OCI-LY1 (cell line): ENCODE measurements around the gene LRRN3.

Source experiments
- H2AFZ ChIP-seq: fragments of 200-600 bp; sonication (generic), shearing (Covaris generic); 2 replicates; pipeline ENCODE4 v1.6.0; 2014; ENCODE audit warnings: antibody characterized with exemption, mild to moderate bottlenecking, low read length
- H3F3A ChIP-seq: fragments of 200-600 bp; sonication (generic), shearing (Covaris generic); 2 replicates; pipeline ENCODE4 v1.6.0; 2014; ENCODE audit warnings: mild to moderate bottlenecking, antibody characterized with exemption, low read length, moderate library complexity; ENCODE audit not compliant: insufficient read depth
- H3K27ac ChIP-seq: fragments of 200-600 bp; sonication (generic); 2 replicates; pipeline ENCODE4 v1.5.1; 2014; ENCODE audit warnings: low read length, mixed run types, mild to moderate bottlenecking, low read depth; ENCODE audit not compliant: poor library complexity, severe bottlenecking
- H3K27me3 ChIP-seq: fragments of 200-600 bp; sonication (generic); 2 replicates; pipeline ENCODE4 v1.6.0; 2014; ENCODE audit warnings: antibody characterized with exemption, mild to moderate bottlenecking, low read length, moderate library complexity; ENCODE audit not compliant: insufficient read depth
- H3K36me3 ChIP-seq: fragments of 200-600 bp; sonication (generic); 2 replicates; pipeline ENCODE4 v1.6.1; 2014; ENCODE audit warnings: mild to moderate bottlenecking, antibody characterized with exemption, low read length, moderate library complexity, mixed read lengths; ENCODE audit not compliant: insufficient read depth
- H3K4me1 ChIP-seq: fragments of 200-600 bp; sonication (generic); 2 replicates; pipeline ENCODE4 v1.5.1; 2014; ENCODE audit warnings: mild to moderate bottlenecking, low read length, moderate library complexity; ENCODE audit not compliant: insufficient read depth, severe bottlenecking
- H3K4me2 ChIP-seq: fragments of 200-600 bp; sonication (generic), shearing (Covaris generic); 2 replicates; pipeline ENCODE4 v1.6.1; 2014; ENCODE audit warnings: low read length
- H3K4me3 ChIP-seq: fragments of 200-600 bp; sonication (generic); 2 replicates; pipeline ENCODE4 v1.5.1; 2014; ENCODE audit warnings: low read length, low read depth, mild to moderate bottlenecking, mixed read lengths; ENCODE audit not compliant: poor library complexity, severe bottlenecking
- H3K79me2 ChIP-seq: fragments of 200-600 bp; shearing (Covaris generic); 2 replicates; pipeline ENCODE4 v1.6.1; 2016; ENCODE audit warnings: mixed run types, low read length, mixed read lengths; ENCODE audit not compliant: insufficient read depth
- H3K9ac ChIP-seq: fragments of 200-600 bp; sonication (generic), shearing (Covaris generic); 2 replicates; pipeline ENCODE4 v1.6.1; 2014; ENCODE audit warnings: mild to moderate bottlenecking, low read length, mixed read lengths
- H3K9me2 ChIP-seq: fragments of 200-600 bp; sonication (generic), shearing (Covaris generic); 2 replicates; pipeline ENCODE4 v1.6.1; 2014; ENCODE audit warnings: low read depth, mild to moderate bottlenecking, low read length, mixed read lengths
- H3K9me3 ChIP-seq: fragments of 200-600 bp; shearing (Covaris generic); 2 replicates; pipeline ENCODE4 v1.6.1; 2014; ENCODE audit warnings: low read length, mixed read lengths
- H4K20me1 ChIP-seq: fragments of 200-600 bp; sonication (generic), shearing (Covaris generic); 2 replicates; pipeline ENCODE4 v1.6.0; 2016; ENCODE audit warnings: mild to moderate bottlenecking, low read length; ENCODE audit not compliant: insufficient read depth
- CTCF ChIP-seq: fragments of 200-600 bp; sonication (generic), shearing (Covaris generic); IDR thresholded peaks from 2 replicates; pipeline ENCODE4 v1.5.1; 2017; ENCODE audit warnings: mild to moderate bottlenecking, antibody characterized with exemption, low read length, moderate library complexity, mixed read lengths
- EZH2 ChIP-seq: fragments of 200-600 bp; sonication (generic), shearing (Covaris generic); IDR thresholded peaks from 2 replicates; pipeline ENCODE4 v1.8.0; 2017; ENCODE audit warnings: borderline replicate concordance, mixed run types, mild to moderate bottlenecking, antibody characterized with exemption, low read length, moderate library complexity, mixed read lengths

The LRRN3 gene

GRCh38 chr7:111138193-111138569 lies 47.3 kb downstream of the LRRN3 start:
- no peak overlapping the region for H2AFZ ChIP-seq
- no peaks in the 10 kb centered on the region for H3K36me3 ChIP-seq
- H3K4me1 ChIP-seq, result peaks cover 16% of the 10 kb centered on the region
- peak overlapping the region; percentile 0; the same call in 1 of the 2 replicates for H3K4me2 ChIP-seq
- H3K9me2 ChIP-seq, result no peaks in the 10 kb centered on the region
- H3K9ac ChIP-seq, result no peak overlapping the region
- TF ChIP-seq CTCF, result no peak
- TF ChIP-seq EZH2, result no peak
- H3K27me3 ChIP-seq, result no peaks in the 10 kb centered on the region
- H3K4me3 ChIP-seq, result no peak overlapping the region
- H3K9me3 ChIP-seq, result no peaks in the 10 kb centered on the region
- H4K20me1 ChIP-seq, result no peaks in the 10 kb centered on the region
- peak overlapping the region; percentile 15 for H3K27ac ChIP-seq
- H3F3A ChIP-seq, result no peaks in the 10 kb centered on the region
- no peaks in the 10 kb centered on the region for H3K79me2 ChIP-seq

GRCh38 chr7:111138586-111138985 lies 47.7 kb downstream of the LRRN3 start:
- Histone ChIP-seq H3K79me2 (no peaks in the 10 kb centered on the region), H3F3A (no peaks in the 10 kb centered on the region), H3K27me3 (no peaks in the 10 kb centered on the region), H3K36me3 (no peaks in the 10 kb centered on the region), H3K9ac (no peak overlapping the region), H3K9me2 (no peaks in the 10 kb centered on the region), H3K4me3 (no peak overlapping the region), H2AFZ (no peak overlapping the region), H3K9me3 (no peaks in the 10 kb centered on the region), H3K4me2 (peak overlapping the region; percentile 0; the same call in 1 of the 2 replicates), H3K4me1 (peaks cover 16% of the 10 kb centered on the region), H3K27ac (peak overlapping the region; percentile 15), H4K20me1 (no peaks in the 10 kb centered on the region)
- TF ChIP-seq CTCF (no peak), EZH2 (no peak)

GRCh38 chr7:111140091-111140865 lies 49.4 kb downstream of the LRRN3 start:
- Histone ChIP-seq H2AFZ (no peak overlapping the region), H3K9me2 (no peaks in the 10 kb centered on the region), H3K9me3 (no peaks in the 10 kb centered on the region), H3K27ac (no peak overlapping the region), H3K4me2 (no peak overlapping the region), H3K27me3 (no peaks in the 10 kb centered on the region), H3K79me2 (no peaks in the 10 kb centered on the region), H3K36me3 (no peaks in the 10 kb centered on the region), H3K9ac (no peak overlapping the region), H3F3A (no peaks in the 10 kb centered on the region), H4K20me1 (no peaks in the 10 kb centered on the region), H3K4me1 (peaks cover 16% of the 10 kb centered on the region), H3K4me3 (no peak overlapping the region)
- no peak for TF ChIP-seq EZH2
- TF ChIP-seq CTCF, result no peak
